Measurements from ENCODE around the gene MBP.
A peak's percentile ranks its signal among the peaks of the same experiment; 100 is the strongest.

MBP gene

DNA sequence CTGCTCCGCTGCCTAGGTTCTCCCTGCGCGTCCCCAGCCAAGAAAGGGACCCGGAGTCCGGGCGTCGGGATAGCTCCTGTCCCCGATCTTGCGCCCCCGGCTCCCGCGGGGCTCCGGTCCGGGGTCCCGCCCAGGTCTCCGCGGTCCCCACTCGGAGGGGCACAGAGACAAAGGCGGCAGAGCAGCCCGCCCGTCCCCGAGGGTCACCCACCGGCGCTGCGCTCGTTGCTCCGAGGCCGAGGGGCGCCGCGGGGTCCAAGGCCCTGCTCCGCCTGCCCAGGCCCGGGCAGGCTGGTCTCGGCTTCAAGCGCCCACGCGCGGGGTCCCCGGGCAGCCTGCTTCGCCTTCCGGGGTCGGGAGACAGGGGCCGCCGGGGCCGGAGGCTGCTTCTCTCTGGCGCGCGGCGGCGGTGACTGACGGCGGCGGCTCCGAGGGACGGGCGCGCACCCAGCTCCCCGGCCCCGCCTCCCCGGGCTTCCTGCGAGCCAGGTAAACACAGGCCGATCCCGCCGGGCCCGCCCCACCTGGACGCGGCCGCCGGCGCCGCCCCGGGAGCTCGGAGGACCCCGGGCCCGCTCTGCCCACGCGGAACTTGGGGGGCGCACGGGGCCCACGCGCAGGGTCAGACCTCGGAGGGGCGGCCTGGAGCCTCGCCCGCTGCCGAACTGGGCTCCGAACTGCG, at the start of gene MBP:
MBP (minus strand) TSS at position 415 of the 682 bp plus-strand sequence. CDS start 27,522 bp downstream, outside the sequence.
- DNase-seq (ENCODE audit: low read depth) = no peak

DNA sequence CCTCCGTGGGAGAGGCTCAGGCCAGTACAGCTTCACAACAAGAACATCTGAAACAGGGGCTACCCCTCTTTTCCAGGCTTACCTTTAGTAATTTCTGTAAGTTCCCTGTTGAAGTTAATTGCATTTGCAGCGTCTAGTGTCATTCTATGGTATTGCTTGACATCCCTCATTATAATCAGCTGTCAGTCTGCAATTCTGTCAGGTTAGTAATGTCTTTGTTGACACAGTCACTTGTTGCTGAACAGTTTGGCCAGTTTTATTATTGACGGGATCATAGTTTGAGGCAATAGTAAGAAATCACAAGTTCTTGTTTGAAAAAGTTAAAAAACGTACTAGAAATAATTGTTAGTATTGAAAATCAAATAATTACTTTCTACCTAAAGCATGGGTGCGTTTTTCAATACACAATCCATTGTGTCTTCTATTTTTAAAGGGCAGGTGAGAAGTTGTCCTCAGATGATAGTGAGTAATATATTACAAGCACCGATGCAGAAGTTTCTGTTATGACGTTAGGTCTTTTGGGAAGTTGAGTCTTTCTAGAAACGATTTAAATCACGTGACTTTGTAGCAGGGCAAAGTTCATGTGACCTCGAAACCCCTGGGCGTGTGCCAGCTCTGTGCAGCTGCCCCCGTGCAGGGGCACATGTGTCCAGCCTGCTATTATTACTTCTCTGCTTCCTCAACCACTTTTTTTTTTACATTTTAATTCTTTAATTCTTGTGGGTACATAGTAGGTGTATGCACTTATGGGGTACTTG, 49.5 kb upstream of the MBP start:
- no peak for DNase-seq (ENCODE audit: low read depth)

DNA sequence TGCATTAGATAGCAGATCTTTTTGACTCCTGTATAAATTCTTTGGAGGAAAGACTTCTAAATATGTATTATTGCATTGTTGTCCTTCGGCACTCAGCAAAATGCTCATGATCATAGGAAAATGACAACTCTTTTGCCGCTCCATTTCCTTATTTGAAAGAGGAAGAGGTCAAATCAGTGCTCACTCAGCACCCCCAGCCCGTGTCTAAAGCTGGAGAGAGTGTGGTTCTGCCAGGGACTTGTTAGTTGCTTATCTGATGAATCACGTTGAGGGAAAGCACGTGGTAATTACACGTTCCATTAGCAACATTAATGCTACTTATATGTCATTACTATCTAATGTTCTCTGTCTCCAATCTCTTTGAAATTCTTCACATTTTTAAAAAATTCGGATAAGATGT, 46.0 kb upstream of the MBP start:
- DNase-seq (ENCODE audit: low read depth) = no peak

DNA sequence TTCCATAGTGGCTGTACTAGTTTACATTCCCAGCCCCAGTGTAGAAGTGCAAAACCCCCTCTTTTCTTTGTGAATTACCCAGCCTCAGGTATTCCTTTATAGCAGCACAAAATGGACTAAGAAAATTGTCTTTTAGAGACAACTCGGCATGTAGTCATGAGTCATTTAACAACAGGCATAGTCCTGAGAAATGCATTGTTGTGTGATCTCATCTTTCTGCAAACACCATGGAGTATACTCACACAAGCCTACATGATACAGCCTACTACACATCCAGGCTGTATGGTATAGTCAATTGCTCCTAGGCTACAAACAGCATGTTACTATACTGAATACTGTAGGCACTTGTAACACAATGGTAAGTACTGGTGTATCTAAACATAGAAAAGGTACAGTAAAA, 44.4 kb upstream of the MBP start:
- DNase-seq (ENCODE audit: low read depth) = no peak

DNA sequence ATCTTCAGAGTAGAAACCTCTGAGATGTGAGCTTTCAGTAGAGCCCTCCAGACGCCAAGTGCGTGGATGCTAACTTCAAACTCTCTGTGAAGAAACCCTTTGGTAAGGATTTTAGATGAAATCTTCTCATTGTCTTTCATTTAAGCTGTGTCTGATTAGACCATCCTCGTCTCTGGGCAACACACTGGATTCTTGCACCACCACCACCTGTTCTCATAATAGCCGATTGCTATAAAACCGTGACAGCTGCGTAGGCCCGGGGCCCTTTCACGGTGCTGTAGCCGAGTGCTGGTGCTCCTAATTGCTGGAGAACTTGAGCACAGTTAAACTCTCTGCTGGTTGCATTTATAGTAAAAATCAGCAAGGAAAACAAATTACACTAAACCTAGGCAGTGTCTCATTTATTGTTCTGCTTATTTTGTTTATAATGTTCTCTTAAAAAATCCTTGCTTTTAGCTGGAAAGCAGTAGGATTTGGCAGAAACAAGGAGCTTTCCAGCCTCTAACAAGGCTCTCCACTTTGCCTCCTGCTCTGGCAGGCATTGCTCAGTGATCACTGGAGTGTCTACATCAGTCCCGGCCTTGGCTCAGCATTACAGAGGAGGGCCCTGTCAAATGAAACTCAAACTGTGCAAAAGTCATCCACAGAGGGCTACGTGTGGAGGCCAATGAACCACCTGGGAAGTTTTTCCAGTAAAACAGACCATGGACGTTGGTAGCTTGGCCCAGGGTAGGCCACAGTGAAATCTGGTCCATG, 40.9 kb upstream of the MBP start:
- DNase-seq (ENCODE audit: low read depth) = no peak

DNA sequence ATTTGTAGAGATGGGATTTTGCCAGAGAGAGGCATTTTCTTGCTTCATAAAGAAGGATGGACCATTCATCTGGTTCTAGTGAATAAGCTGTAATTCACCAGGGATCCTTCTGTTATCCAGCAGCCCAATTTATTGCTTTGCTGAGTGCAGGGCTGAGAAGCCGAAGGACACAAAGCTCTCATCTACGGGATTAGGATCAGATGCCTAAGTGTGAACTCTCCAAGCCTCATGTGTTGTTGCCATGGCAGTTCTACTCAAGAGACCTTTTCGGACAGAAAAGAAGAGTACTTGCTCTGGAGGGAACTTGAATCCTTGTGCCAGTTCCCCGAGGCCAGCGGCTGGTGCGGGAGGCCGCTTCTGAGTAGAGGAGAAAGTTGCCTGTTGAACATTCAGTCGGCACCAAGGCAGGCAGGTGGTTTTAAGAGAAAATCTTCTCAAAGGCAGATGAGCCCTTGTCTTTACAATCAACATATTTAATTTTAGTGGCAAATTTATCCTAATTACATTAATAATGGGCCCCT, 38.4 kb upstream of the MBP start:
- no peak for DNase-seq (ENCODE audit: low read depth)

DNA sequence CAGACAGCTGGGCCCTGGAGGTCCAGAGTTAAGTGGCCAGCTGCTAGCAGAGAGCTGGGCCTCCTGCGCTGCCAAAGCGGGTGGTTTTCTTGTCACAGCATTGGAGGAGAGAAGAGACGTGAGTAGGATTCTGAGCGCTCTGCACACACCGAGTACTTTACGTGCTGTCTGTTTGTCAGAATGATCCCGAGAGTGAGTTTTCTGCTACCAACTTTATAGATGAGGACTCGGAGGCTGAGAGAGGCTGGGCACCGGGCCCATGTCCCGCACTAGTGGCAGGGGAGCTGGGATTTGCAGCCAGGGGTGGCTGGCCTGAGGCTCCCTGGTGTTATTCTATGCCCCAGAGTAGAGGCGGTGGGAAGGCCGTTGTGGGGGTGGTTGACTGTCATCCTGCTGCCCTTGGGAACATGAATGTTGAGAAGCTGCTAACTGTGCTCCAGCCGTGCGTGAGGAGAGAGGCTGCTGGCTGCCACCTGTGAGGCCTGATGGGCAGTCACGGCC, 36.3 kb upstream of the MBP start:
- DNase-seq (ENCODE audit: low read depth) = no peak

DNA sequence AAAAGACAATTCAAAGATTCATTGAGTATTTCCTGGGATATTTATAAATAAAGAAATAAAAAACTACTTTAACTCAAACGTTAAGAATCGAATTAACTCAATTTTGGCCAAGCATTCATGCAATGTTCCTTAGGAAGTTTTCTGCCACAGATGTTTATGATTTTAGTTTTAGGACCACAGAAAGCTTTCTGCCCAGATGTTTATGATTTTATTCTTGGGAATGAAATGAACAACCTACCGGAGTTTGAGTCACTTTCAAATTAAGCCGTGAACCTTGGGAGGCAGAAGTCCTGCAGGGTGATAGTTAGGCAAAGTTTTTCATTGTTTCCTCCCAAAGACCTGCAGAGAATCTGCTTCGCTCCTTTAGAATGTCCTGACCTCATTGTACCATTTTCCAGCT, 34.7 kb upstream of the MBP start:
- DNase-seq (ENCODE audit: low read depth) = no peak

DNA sequence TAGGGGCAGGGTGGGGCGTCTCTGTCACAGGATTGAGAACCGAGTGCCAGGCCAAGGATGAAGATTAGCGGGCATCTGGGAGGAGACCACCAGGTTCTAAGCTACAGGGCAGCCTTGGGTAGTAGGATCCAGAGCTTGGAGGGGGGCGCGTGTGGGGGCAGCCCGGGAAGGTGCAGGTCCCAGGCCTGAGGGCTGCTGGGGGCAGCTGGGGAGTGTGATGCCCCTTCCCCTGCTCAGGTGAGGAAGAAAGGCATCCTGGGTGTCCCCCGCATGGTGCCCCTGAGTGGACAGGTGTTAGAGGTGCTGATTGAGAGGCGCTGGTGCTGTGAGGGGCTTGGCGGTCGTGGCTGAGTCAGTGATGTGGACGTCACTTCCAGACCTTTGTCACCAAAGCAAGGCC, 33.9 kb upstream of the MBP start:
- DNase-seq (ENCODE audit: low read depth) = no peak

DNA sequence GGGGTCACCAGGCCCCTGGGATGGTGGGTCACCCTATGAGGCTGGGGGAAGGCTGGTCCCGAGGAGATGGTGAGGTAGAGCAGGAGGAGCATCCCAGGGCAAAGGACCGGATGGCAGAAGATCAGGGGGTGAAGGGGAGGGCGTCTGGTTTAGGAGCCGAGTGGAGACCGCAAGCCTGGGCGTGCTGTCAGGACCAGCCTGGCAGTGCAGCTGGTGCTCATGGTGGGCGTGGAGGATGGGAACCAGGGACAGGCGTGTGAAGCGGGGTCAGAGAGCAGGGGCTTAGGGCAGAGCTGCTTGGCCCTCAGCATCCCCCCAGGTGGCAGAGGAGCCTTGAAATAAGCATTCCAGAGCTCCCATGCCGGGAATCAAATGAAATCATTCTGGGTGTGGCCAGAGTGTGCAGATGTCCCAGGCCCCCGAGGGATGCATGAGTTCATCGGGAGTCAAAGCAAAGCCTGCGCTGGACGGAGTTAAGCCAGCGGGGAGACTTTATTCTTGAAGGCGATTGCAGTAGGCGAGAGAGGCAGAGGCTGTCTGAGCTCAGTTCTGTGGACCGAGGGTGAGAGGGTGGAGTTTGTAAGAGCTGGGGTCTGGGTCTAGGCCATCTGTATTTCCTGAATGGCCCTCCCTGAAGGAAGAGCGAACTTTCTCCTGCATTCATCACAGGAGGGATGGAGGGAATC, 33.1 kb upstream of the MBP start:
- DNase-seq (ENCODE audit: low read depth) = peak; percentile 7

DNA sequence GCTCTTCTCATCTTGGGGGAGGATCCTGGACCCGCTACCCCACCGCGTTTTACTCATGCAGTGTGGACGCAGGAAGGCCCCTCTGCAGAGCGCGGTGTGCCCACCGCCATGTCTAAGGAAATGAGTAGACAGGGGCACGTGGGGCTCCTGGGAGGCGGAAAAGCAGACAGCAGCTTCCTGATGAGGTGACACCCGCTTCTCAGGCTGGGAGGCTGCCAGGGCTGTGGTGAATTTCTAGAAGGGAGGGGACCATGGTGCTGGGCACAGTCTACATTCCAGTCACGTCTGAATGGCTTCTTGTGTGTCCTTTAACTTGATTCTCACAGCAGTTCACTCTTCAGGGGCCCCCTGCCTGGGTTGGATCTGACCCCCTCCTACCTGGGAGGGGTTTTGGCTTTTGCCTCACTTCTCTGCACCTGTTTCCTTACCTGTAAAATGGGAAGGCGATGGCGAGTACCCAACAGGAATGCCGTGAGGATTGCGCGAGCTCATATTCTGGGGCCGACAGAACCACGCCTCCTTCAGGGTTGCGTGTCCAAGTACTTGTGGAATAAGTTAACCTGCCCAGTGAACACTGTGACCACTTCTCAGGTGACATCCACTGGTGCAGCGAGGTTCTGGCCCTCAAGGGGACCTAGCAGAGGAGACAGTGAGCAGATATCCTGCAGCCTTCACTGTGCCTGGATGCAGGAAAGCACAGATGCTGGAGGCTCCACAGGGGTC, 32.3 kb upstream of the MBP start:
- DNase-seq (ENCODE audit: low read depth) = no peak

DNA sequence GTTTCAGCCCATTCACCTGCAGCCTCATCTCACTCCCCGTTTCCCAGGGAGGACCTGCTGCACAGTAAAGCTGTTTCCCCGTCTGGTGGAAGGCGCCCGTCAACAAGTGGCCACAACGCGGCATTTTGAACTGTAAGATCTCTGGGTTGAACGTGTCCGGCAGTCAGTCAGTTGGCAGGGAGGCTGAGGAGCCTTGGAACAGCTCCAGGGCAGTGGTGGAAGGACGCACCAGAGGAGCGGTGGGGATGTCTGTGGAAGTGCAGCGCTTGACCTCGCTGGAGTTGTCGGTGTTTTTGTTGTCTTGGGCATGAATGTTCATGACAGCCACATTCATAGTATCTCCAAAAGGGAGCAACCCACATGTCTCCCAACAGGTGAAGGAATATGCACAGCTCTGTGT, 31.4 kb upstream of the MBP start:
- no peak for DNase-seq (ENCODE audit: low read depth)

DNA sequence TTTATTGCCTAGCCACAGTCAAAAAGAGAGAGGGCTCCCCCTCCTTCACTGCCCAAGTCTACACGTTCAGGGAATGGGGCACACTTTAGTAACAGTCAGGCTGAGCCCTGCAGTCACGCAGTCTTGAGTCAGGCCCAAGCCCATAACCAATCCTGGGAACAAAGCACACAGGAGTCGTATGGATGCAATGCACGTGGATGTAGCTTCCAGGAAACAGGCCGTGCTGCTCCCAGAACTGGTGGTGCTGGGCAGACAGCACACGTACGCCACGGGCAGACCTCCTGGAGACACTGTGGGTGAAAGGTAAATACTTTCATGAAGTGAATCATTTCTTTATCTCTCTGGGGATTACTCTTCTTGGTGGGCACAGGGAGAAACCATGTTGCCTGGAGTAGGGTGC, 30.0 kb upstream of the MBP start:
- DNase-seq (ENCODE audit: low read depth) = no peak

DNA sequence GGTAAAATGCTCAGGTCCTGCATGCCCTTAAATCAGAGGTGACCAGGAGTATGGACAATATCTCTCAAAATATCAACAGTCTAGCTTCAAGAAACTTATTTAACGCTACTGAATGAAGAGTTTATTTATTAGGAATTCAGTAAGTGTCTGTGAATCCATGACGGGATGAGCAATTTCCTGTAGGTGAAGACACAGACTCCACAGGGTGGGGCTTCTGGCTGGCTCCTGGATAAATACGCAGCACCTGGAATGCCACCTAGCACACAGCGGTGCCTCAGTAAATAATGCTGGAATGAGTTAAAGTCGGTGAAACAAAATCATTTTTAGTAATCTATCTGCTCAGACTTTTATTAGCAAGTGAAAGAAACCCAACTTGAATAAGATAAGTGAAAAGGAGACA, 29.4 kb upstream of the MBP start:
- no peak for DNase-seq (ENCODE audit: low read depth)

DNA sequence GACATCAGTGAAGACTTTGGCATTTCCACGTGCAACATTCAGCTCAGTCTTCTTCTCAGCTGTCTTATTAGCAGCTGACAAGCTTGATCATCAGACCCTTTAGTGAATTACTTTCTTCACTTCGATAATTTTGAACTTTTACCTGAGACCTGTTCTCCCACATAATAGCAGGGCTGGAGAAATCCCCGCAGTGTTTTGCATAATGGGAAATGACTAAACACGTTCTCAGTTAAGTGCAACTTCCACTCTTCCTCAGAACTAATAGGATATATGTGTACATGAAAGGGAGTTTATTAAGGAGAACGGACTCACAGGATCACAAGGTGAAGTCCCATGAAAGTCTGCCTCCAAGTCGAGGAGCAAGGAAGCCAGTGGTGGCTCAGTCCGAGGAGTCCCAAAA, 28.8 kb upstream of the MBP start:
- no peak for DNase-seq (ENCODE audit: low read depth)

DNA sequence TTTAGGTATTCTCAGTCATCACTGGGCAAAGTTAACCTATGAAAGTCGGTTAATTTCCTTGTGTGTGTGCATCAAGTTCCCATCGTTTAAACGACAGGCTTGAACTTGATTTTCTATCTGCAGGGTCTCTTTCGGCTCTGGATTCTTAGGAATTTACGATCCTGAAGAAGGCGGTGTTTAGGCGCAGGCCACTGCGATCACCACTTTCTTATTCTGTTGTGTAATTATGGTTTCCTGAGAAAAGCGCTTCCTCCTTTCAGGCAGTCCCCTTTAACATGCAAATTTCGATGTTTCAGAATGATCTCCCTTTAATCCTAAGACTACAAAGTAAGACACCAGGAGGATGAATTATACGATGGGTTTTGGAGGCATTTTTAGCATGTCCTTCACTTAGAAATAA, 27.9 kb upstream of the MBP start:
- no peak for DNase-seq (ENCODE audit: low read depth)

DNA sequence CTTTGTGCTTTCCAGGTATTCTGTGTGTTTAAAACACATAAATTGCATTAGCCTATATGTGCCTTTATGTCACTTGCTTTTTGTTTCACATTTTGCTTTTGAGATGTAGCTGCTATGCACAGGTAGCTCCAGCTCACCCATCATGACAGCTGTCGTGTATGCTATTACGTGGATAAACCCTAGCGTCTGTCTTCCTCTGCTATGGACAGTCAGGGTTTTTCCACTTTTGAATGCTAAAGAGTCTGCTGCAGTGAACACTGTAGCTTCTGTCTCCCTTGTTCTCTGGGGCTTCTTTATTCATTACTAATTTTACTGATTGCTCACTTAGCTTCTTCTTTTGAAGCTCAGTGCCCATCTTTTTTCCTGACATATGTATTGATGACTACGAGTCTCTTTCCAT, 24.7 kb upstream of the MBP start:
- DNase-seq (ENCODE audit: low read depth) = no peak

DNA sequence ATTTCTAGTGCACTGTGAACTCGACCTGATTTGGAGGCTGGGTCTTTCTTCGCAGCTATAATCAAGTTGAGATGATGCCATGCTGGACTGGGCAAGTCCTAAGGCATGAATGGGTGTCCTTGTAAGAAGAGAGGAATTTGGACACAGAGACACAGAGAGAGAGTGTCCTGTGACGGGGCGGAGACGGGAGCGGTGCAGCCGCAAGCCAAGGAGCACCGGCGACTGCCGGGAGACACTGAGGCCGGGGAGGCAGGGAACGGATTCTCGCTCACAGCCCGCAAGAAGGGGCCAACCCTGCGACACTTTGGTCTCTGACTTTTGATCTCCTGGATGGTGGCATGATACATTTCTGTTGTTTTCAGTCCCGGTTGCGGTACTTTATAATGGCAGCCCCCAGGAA, 22.4 kb upstream of the MBP start:
- no peak for DNase-seq (ENCODE audit: low read depth)

DNA sequence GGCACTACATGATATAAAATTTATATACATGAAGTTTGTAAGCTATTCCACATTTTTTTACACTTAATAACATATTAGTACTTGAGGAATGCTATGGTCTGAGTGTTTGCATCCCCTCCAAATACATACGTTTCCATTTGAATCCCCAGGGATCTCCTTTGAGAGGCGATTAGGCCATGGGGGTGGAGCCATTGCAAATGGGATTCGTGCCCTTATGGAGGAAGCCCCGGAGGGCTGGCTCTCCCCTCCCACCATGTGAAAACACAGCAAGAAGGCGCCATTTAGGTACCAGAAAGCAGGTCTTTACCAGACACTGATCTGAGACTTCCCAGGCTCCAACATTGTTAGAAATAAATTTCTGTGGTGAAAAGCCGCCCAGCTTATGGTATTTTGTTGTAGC, 20.8 kb upstream of the MBP start:
- no peak for DNase-seq (ENCODE audit: low read depth)

DNA sequence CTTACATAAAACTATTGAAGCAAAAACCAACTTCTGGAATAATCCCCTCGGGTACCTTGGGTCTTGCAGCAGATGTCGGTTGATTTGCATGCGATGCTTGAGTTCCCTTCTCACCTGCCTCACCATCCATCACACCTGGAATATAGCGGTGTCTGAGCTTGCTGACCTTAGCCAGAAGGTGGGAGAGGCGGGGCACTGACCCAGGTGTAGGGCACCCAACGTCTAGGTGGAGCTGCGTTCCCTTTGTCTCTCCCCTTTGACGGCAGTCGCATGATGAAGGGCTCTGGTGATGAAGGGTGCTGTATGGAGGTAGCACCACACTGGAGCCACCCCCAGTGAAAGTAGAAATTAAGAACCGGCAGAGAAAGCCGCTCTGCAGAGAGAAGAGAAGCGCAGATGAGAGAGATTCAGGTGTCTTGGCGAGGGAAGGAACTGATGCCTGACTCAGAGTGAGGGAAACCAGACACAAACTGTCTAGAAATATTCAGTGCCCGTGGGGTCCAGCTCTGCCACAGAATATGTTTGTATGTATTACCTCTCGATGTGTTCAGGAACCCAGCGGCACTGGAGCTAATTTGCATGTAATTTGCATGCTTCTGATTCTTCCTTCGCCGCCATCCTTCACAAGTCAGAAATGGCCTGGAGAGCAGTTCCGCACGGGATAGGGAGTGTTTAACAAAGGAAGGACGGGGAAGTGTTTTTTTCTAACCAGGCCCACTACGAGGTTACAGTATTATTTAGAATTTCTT, 19.4 kb upstream of the MBP start:
- DNase-seq (ENCODE audit: low read depth) = no peak

Data from GM04503 (cell line).